ENCODE measurements around the gene AADACL4. TPM values are rescaled to one million over a fixed set of nuclear protein-coding genes. Genes with fewer than 3 reads are reported as not detected.
"Not testable (repeated sequence)": the region's sequence is repeated elsewhere in the genome, so short reads cannot be mapped to it uniquely, and the experiment has no call there.

Gene AADACL4
- total RNA-seq, 2 donors from 2014 or later = not detected

- Histone ChIP-seq H3K27me3 (no peaks in the 10 kb centered on the region), H3K27ac (no peak overlapping the region), H3K4me1 (no peaks in the 10 kb centered on the region), H3K4me3 (no peak overlapping the region), H3K9me3 (peaks cover 5 to 20% of the 10 kb centered on the region in 2 donors), H3K36me3 (no peaks in the 10 kb centered on the region)
- DNase-seq (ENCODE audit: low spot score) = no peak
- no peak for TF ChIP-seq CTCF (IDR thresholded peaks at IDR 0.05)
Observed at GRCh38 chr1:12665511-12665910, 21.6 kb downstream of the AADACL4 start.

GRCh38 chr1:12666141-12666735 is 22.4 kb downstream of the AADACL4 start:
- Histone ChIP-seq H3K27me3 (no peaks in the 10 kb centered on the region), H3K36me3 (no peaks in the 10 kb centered on the region), H3K4me3 (no peak overlapping the region), H3K27ac (no peak overlapping the region), H3K4me1 (no peaks in the 10 kb centered on the region), H3K9me3 (peaks cover 5 to 20% of the 10 kb centered on the region in 2 donors)
- DNase-seq (ENCODE audit: low spot score) = no peak
- TF ChIP-seq CTCF (IDR thresholded peaks at IDR 0.05) = no peak

- Histone ChIP-seq H3K27me3 (no peaks in the 10 kb centered on the region), H3K27ac (no peak overlapping the region), H3K9me3 (peaks cover 0 to 10% of the 10 kb centered on the region in 2 donors), H3K36me3 (no peaks in the 10 kb centered on the region), H3K4me3 (no peak overlapping the region), H3K4me1 (no peaks in the 10 kb centered on the region)
- no peak for DNase-seq (ENCODE audit: low spot score)
- TF ChIP-seq CTCF (IDR thresholded peaks at IDR 0.05) = no peak
Observed at GRCh38 chr1:12669529-12670068, 25.7 kb downstream of the AADACL4 start.

GRCh38 chr1:12674358-12674757 is 30.5 kb downstream of the AADACL4 start:
- Histone ChIP-seq H3K36me3 (no peaks in the 10 kb centered on the region), H3K4me3 (no peak overlapping the region), H3K9me3 (no peaks in the 10 kb centered on the region), H3K27me3 (no peaks in the 10 kb centered on the region), H3K4me1 (no peaks in the 10 kb centered on the region), H3K27ac (no peak overlapping the region)
- no peak for TF ChIP-seq CTCF (IDR thresholded peaks at IDR 0.05)
- DNase-seq (ENCODE audit: low spot score) = no peak

GRCh38 chr1:12676122-12676521 is 32.2 kb downstream of the AADACL4 start:
- H3K36me3 ChIP-seq; H3K4me1 ChIP-seq; H3K9me3 ChIP-seq; DNase-seq (ENCODE audit: low spot score); H3K27ac ChIP-seq; H3K4me3 ChIP-seq; H3K27me3 ChIP-seq: not testable (repeated sequence)

GRCh38 chr1:12677565-12677964 is 33.7 kb downstream of the AADACL4 start:
- Histone ChIP-seq H3K9me3 (no peaks in the 10 kb centered on the region), H3K36me3 (no peaks in the 10 kb centered on the region), H3K27ac (no peak overlapping the region), H3K4me1 (no peaks in the 10 kb centered on the region), H3K27me3 (no peaks in the 10 kb centered on the region), H3K4me3 (no peak overlapping the region)
- DNase-seq (ENCODE audit: low spot score) = no peak
- no peak for TF ChIP-seq CTCF (IDR thresholded peaks at IDR 0.05)
